Fibroblast of skin of abdomen (primary cell): ENCODE measurements around the gene ASB8.
"Not testable (repeated sequence)": the region's sequence is repeated elsewhere in the genome, so short reads cannot be mapped to it uniquely, and the experiment has no call there.

Experiments
- DNase-seq: peaks from one replicate; pipeline ENCODE4 v3.0.0-alpha.2; 2013

Gene ASB8

DNA sequence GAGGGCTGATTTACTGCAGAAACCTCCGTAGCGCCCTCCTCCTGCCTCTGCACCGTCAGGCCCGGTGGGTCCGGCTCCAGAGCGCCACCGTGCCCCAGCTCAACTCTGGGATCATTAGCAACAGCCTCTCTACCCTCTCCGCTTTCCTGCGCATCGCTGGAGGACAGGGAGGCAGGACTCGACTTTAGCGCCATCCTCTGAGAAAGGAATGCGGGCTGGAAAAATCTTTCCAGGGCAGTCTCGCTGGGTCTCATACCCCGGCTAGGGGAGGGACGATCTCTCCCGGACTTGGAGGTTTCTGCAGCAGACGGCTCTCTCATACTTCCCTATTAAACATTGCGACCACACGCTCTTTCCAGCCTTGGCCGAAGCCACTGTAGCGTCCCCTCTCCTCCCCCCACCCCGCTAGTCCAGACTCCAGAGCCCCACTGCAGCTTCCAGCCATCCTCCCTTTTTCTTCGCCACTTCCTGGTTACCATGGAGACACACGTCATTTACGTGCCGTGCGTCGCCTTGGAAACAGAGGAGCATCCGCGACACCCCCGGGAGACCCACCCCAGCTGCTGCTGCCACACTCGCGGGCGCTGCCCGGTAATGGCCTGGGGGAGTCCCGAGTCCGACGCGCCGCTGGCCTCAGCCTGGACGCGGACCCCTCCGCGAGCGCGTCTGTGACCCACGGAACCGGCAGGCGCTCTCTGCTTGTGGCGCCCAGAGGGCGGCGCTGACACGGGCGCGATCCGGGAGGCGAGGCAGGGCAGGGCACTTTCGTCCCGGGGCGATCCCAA lies 26.0 kb upstream of the ASB8 start, which contains the start of gene CCDC184:
CCDC184 (plus strand) TSS at position 554 of the 785 bp plus-strand sequence. CDS start 479 bp downstream, outside the sequence.
- peak; percentile 86 for DNase-seq

GRCh38 chr12:48182631-48183030 lies 25.3 kb upstream of the ASB8 start:
- DNase-seq, result no peak

DNA sequence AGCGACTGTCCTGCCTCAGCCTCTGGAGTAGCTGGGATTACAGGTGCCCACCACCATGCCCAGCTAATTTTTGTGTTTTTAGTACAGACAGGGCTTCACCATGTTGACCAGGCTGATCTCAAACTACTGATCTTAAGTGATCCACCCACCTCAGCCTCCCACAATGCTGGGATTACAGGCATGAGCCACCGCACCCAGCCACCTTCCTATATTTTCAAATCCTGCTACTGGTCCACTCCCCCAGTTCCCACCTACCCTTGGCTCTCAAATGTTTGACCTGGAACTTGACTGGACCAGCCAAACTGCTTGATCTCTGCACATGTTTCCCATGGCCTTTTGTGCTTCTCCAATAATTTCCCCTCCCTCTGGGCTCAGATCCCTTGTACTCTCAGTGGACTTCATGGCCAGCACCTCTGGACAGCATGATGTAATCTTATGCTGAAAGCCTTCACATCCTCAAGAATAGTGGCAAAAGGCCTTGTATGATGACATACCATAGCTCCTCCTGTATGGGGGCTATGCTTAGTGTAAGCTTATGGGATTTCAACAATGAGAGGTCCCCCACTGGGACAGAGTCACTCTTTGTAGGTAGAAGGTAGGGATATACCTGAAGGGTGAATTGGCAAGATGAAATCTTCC lies 23.7 kb upstream of the ASB8 start:
- DNase-seq, result no peak

- DNase-seq, result no peak
These were observed 23.1 kb upstream of the ASB8 start for GRCh38 chr12:48180424-48180823.

GRCh38 chr12:48179466-48179865 lies 22.2 kb upstream of the ASB8 start:
- DNase-seq, result no peak

DNA sequence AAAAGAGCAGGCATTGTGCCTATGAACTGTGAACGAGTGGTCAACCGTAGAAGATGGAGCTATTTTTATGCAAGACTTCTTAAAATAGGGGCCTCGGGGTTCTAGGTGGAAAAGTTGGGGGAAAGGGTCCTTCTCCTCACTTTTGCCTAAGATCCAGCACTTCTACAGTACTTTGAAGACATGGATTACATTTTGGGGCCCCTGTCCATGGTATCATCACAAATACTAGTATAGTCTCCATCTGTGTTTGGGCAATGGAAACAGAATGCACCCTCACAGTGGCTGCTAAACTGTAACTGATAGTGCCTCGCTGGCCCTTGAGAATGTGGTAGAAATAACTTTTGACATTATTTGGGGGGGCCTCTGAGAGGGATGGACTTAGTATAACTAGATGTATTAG lies 20.7 kb upstream of the ASB8 start:
- no peak for DNase-seq

- no peak for DNase-seq
These were observed 19.1 kb upstream of the ASB8 start for GRCh38 chr12:48176417-48176751.

DNA sequence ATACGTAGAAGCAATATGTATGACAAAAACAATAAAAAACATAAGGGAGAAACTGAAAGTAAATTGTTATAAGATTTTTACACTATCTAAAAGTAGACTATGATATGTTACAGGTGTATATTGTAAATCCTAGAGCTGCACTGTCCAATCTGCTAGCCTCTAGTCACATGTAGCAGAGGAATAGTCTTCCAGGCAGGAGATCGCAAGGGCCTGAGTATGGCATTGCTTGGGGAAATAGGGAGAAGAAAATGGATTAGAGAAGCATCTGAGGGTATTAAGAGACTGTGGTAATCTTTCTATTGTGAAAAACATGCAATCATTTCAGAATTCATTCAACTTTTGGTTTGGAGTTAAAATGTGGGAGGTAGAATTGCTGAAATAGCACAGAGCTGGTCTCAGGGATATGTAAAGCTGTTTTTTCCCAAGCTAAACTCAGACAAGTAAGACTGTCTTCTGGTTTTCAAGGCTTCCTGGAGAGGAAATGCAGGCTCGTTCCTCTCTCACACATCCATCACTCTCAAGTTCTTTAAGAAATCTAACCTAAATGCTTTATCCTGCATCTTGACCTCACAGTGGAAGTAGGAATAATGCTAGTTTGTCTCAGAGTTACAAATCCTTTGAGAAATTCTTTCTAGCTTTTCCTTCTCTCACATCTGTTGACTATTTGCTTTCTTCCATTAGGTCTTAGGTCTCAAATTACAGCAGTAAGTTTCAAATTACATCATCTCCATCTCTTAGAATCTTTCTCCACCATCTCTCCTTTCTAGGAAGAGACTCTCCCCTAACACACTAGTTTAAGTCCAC lies 18.5 kb upstream of the ASB8 start:
- DNase-seq, result peak; percentile 40

DNA sequence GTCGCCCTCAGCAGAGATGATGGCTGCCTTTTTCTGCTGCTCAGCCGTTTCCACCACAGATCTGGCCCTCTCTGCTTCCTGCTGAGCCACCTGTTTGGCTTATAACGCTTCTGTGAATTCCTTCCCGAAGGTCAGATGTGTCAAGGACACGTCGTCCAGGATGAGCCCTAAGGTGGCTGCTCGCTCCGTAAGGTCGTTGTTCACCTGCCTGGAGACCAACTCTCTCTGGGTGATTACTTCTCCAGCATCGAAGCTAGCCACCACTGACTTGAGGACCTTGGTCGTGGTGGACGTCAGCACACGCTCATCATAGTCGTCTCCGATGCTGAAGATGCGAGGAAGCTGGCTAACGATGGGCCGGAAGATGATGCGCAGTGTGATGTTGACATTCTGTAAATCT lies 11.7 kb upstream of the ASB8 start:
- no peak for DNase-seq

GRCh38 chr12:48165089-48165981 lies 8.0 kb upstream of the ASB8 start:
- peak; percentile 52 for DNase-seq

DNA sequence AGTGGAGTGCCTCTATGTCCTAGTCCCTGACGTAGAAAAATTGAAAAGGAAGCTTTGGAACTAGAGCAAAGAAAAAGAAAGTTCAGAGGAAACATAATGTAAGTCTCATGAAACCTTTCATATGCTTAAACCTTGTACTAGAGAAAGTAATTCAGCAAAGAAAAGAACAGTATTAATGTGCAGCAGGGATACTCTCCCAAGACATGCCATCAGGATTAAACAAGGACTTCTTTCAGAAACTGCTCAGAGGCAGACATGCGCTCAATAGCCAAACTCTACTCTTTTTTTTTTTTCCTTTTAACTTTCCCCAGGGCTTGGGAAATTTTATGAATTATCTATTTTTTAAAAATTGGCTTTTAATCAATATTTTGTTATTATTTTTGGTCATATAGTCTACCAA lies 7.1 kb upstream of the ASB8 start:
- DNase-seq, result no peak

DNA sequence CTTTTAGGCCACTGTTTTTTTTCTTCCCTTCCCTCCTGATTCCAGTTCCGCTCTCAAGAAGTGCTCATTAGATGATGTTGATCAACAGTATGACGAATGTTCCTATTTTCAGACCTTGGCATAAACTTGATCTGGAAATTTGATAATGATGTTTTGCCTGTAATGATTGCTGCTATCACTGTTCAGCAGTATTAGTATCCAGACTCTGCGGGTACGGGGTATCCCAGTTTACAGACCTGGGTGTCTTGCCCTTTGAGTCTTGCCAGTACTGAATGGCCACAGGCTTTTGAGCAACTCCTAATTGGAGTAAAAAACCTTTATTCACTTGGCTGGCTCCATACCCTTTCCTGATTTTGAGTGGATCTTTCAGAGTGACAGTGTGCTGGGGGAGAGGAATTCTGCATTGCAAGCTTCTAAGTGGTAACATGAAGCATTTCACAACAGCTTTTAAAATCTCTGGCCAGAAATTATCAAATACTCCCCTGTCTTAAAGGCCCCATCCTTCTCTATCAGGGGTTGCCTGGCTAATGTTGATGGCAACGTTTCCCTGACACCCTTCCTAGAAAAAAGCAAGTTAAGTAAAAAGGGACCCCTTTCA lies 5.9 kb upstream of the ASB8 start:
- DNase-seq, result no peak

- DNase-seq, result no peak
These were observed 3.5 kb upstream of the ASB8 start for GRCh38 chr12:48160807-48161206.

DNA sequence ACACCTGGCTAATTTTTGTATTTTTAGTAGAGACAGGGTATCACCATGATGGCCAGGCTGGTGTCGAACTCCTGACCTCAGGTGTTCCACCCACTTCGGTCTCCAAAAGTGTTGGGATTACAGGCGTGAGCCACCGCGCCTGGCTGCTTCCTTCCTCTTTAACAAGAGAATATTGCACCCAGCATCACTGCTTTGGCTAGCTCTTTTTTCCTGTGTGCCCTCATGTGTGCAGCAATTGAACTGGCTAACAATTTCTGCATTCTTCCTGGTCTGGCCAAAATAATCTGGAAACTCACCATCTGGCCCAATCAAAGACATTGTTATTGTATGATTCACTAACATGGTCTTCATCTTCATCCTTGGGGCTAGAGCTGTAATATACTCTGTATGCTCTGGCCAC lies 2.7 kb upstream of the ASB8 start:
- DNase-seq, result peak; percentile 12

DNA sequence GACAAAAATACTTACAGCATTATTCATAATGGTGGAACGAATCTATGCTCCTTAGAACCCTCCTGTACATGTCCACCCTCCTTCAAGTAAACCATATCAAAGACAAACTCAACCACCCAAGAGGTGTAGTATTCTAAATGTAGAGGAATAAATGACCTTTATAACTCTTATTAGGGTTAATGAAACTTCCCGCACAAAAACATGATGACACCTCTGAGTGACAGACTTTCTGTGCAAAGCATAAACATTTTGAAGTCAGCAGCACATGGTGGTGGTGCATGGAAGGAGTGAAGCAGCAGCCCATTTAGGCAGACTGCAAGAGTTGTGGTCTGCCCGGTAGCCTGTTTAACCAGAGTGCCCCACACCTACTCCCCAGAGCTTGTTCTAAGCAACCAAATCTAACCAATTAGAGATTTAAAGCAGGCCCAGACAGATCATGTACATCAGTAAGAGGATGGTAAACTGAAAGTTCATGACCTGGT lies 615 bp upstream of the ASB8 start:
- no peak for DNase-seq

DNA sequence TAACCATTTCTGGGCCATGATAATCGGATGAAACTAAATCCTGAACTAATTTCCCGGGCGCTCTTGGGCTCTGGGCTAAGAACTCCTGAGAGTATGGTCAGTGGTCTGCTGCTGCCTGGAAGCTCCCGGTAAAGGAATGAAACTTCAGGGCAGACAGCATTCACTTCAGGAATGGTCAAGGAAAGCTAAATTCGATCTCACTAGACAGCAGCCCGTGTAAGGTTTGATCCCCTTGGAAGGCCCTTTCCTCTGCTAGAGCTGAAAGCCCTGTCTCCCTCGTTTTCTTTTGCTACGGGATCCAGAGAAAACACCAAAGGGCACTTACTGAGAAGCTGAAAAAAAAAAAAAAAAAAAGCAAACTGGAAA lies 680 bp downstream of the ASB8 start:
- no peak for DNase-seq

GRCh38 chr12:48155786-48156185 lies 1.5 kb downstream of the ASB8 start:
- not testable (repeated sequence) for DNase-seq

GRCh38 chr12:48151103-48151771 lies 6.1 kb downstream of the ASB8 start:
- DNase-seq, result no peak

- DNase-seq, result no peak
These were observed 11.3 kb downstream of the ASB8 start for GRCh38 chr12:48145981-48146380.

DNA sequence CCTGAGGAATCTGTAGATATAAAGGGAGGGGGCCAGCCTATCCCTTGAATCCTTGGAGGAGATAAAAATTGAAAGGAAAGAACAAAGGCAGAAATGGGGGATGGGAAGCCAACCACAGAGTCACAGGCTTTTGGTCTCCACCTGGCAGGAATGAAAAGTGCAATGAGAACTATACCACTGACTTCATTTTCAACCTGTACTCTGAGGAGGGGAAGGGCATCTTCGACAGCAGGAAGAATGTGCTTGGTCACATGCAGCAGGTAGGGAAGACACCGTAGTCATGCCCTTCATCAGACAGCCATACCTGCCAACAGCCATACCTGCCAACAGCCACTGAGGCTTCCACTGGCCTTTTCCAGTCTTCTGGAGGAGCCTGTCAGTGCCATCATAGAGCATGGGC lies 13.4 kb downstream of the ASB8 start:
- DNase-seq, result no peak
